NOMO-1 (cell line): ENCODE results near the gene METTL21C.

Experiments used
- DNase-seq, 2 experiments: peaks; one replicate each; lab custom pipeline; 2025; ENCODE audit not compliant: unreplicated experiment in 2 of 2; lab: John Stamatoyannopoulos, UW

Gene METTL21C

GRCh38 chr13:102667911-102668310 is 26.9 kb downstream of the METTL21C start:
- no peak for DNase-seq

DNA sequence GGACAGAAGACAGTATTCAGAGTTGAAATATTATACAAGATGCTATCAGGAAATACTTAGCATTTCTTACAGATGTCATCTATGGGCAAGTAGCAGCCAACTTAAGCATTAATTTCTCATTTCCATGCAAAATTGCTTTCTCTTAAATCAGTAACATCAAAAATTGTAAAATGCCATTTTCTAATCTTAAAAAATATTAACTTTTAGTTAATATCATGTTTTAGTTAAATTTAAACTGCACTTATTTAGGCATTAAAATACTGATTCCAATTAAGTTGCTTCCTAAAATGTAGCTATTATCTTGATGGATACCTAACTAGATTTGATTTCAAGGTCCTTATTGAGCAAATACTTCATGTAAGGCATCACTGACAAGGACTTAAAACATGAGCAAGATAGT is 27.8 kb downstream of the METTL21C start:
- DNase-seq = no peak

DNA sequence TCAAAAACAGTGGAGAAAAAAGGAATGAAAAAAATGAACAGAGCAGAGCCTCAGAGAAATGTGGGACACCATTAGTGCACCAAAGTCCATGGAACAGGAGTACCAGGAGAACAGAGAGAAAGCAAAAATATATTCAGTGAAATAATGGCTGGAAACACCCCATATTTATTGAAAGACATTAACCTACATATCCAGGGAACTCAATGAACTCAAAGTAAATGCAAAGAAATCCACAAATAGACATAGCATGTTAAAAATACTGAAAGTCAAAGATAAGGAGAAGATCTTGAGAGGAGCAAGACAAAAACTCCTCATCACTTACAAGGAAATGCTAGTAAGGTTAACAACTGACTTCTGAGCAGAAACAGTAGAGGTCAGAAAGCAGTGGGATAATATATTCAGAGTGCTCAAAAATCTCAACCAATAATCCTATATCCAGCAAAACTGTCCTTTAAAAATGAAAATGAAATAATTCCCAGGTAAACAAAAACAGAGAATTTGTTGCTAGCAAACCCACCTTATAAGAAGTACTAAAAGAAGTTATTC is 35.6 kb downstream of the METTL21C start:
- no peak for DNase-seq

GRCh38 chr13:102658660-102659059 is 36.2 kb downstream of the METTL21C start:
- no peak for DNase-seq

DNA sequence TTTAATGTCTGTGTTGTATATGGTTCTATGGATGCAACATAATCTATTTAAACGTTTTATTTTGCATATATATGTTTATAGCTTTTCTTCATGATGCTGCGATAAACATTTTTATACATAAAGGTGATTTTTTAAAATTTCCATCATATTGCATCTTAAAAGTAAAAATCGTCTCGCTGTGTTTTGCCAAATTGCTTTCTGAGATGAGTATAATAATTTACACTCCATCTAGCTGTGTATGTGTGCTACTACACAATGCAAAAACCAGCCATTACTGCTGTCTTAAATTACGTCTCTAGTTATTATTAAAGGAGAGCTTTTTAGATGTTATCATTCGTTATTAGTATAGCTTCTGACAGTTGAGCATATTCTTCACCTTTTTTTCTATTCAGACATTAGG is 37.2 kb downstream of the METTL21C start:
- no peak for DNase-seq

GRCh38 chr13:102654756-102655155 is 40.1 kb downstream of the METTL21C start:
- DNase-seq = no peak

DNA sequence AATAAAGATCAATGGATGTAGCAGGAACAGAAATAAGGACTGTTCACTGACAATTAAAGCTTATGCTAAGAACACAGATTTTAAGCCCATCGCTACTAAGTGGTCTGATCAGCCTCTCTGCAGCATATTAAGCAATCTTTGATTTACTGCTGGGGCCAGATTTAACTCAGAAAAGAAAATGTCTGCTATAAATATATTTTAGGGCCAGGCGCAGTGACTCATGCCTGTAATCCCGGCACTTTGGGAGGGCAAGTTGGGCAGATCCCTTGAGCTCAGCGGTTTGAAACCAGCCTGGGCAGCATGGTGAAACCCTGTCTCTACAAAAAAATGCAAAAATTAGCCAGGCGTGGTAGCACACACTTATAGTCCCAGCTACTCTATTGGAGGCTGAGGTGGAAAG is 43.0 kb downstream of the METTL21C start:
- peak; percentile 88 to 89 for DNase-seq

DNA sequence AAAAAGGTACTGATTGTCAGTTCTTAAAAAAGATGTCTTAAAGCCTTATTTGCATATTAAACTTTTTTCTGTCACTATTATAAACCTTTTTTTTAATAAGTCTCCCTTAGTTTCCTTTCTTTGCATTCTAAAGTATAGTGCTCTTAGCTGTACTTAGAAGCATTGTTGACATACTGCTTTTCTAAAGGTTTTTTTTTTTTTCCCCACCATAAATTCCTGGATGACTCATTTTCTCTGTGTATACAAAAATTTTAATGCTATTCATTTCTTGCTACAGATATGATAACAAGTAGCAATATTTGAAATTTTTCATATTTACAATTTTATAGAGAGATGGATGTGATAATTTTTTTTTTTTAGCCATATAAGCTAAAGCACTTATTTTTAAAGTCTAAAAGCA is 43.5 kb downstream of the METTL21C start:
- DNase-seq = no peak

DNA sequence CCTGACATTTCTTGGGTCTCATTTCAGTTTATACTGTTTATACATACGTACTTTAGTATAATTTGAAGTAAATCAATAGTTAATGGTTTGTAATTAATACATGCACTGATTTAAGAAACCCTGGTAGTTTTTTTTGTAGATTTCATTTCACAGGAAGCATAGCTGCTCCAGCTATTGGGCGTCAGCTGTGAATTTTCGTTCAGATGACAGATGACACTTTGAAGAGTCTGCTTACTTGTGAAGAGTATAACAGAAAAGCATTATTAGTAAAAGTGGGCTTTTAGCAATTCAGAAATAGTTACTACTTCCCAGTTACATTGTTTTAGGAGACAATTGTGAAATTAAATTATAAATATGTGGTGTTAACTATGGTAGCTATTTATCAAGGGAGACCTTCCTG is 44.4 kb downstream of the METTL21C start:
- no peak for DNase-seq

- DNase-seq = no peak
Measured at GRCh38 chr13:102648046-102648445, 46.8 kb downstream of the METTL21C start.

GRCh38 chr13:102645701-102646100 is 49.1 kb downstream of the METTL21C start:
- no peak for DNase-seq

- no peak for DNase-seq
Measured at GRCh38 chr13:102643656-102644055, 51.2 kb downstream of the METTL21C start.

- DNase-seq = no peak
Measured at GRCh38 chr13:102642475-102642874, 52.4 kb downstream of the METTL21C start.

GRCh38 chr13:102642029-102642428 is 52.8 kb downstream of the METTL21C start:
- DNase-seq = no peak

GRCh38 chr13:102638741-102639140 is 56.1 kb downstream of the METTL21C start:
- DNase-seq = no peak
